Measurements from ENCODE around the gene ACOX2.

The ACOX2 gene

DNA sequence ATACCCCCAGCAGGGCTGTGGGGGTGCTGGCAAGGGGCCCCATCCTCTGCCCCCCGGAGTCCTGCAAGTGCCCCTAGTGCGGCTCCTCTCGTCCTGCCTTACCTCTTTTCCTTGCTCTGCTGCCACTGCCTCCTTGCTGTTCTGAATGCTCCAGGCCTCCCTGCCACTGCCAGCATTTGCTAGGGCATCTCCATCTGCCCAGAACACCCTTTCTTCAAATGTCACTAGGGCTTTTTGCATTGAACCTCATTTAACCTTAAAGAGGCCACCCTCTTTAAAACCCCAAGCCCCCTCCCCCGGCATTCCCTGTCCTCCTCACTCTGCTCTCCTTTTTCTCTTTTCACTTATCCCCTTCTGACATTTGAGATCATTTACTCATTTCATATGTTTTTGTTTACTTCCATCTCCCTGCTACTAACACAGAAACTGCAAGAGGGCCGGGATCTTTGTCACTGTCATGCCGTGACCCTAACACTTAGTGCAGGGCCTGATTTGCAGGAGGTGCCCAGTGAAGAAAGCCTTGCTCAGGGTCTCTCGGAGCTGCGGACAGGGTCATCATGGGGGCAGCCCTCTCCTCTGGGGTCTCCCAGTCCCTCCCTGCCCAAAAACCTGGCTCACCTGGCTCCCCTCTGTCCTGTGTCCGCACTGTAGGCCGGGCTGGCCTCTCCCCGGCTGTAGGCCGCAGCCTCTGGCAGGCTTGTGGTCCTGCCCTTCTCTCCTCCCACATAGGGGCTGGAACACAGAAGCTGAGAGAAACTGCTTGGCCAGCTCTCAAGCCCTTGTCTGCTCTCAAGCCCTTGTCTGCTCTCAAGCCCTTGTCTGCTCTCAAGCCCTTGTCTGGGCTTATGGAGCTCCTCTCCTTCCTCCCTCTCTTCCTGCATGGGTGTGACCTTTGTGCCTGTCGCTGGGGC, at the start of gene ACOX2:
TSS of gene ACOX2 (minus strand) at position 690 of the 911 bp plus-strand sequence. CDS start 2,084 bp downstream, outside the sequence.
- peak within 1 kb of the TSS; percentile 54 for H3K4me3 ChIP-seq (ENCODE audit: low read length)
- no peaks in the 10 kb centered on the region for H3K27me3 ChIP-seq (ENCODE audit: control insufficient read depth, insufficient read depth, low read length)
- peak within 1 kb of the TSS; percentile 83 for H3K27ac ChIP-seq (ENCODE audit: low read depth, low read length)
- no peaks in the 10 kb centered on the region for H3K36me3 ChIP-seq (ENCODE audit: control insufficient read depth, insufficient read depth, low read length)
- peaks cover 21% of the 10 kb centered on the region for H3K4me1 ChIP-seq (ENCODE audit: control insufficient read depth, insufficient read depth, low read length)
- peak within 1 kb of the TSS; percentile 16 for H3K9ac ChIP-seq (ENCODE audit: low read length)

DNA sequence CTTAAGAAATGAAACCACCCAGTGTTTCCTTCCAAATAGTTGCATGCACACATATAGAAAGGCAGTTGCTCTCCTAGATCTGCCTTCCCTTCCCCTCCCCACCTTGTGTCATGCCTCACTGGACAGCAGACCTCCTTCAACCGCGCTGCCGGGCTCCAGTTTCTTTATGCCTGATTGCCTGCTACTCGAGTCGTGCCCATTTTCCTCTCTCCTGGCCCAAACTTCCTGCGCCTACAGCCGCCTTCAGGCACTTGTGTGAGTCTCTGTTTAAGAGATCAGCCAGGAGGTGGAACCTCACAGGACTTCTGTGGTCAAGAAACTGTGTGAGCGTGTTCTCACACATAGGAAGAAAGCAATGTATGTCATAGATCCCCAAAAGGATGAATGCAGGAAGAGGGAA, 49.0 kb upstream of the ACOX2 start:
- H3K27me3 ChIP-seq (ENCODE audit: control insufficient read depth, insufficient read depth, low read length) = peaks cover 3% of the 10 kb centered on the region
- H3K4me3 ChIP-seq (ENCODE audit: low read length) = no peak overlapping the region
- no peak overlapping the region for H3K9ac ChIP-seq (ENCODE audit: low read length)
- no peak overlapping the region for H3K27ac ChIP-seq (ENCODE audit: low read depth, low read length)
- H3K4me1 ChIP-seq (ENCODE audit: control insufficient read depth, insufficient read depth, low read length) = no peaks in the 10 kb centered on the region
- H3K36me3 ChIP-seq (ENCODE audit: control insufficient read depth, insufficient read depth, low read length) = no peaks in the 10 kb centered on the region

DNA sequence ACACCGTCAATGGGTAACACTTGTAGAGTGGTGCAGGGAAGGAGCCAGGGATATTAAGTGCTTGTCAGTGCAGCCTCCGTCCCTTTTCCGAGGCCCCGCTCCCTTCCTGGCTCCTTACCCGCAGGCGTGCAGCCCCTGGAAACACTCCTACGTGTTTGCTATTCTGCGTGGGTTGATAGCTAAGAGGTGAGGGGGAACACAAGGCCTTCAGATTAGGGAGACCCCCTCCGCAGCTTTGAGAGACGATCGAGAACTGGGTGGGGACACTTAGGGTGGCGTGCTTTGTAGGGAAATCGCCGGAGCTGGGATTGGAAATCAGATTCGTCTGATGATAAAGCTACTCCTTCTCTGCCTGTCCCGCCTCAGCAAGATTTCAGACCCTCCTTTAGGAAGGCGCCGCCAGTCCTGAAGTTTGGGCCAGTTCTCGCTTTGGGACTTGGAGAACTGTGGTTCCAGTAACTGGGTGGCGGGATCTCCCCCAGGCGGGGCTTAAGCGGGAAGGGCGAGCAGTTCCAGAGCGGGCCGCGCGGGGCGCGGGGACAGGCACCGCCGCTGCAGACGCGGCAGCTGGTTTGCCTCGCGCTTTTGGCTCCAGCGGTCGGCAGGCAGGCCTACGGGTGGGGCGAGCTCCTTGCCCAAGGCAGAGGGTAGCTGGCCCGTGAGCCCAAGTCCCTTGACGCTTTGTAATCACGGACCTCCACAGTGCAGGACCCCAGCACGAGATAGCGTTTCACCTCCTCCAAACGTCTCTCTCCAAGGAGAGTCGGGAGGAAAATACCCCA, 48.2 kb upstream of the ACOX2 start:
- peak overlapping the region; percentile 71 for H3K27ac ChIP-seq (ENCODE audit: low read depth, low read length)

DNA sequence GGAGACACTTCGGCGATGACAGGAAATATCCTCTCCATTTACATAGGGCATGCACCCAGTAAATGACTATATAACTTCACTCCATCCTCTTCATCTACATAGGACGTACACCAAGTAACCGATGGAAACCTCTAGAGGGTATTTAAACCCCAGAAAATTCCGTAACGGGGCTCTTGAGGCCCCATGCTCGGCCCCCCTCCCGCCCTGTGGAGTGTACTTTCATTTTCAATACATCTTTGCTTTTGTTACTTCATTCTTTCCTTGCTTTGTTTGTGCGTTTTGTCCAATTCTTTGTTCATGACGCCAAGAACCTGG, 47.7 kb upstream of the ACOX2 start:
- peak overlapping the region; percentile 83 for H3K4me3 ChIP-seq (ENCODE audit: low read length)
- peak overlapping the region; percentile 24 for H3K9ac ChIP-seq (ENCODE audit: low read length)
- peaks cover 3% of the 10 kb centered on the region for H3K27me3 ChIP-seq (ENCODE audit: control insufficient read depth, insufficient read depth, low read length)
- H3K27ac ChIP-seq (ENCODE audit: low read depth, low read length) = peak overlapping the region; percentile 71
- no peaks in the 10 kb centered on the region for H3K36me3 ChIP-seq (ENCODE audit: control insufficient read depth, insufficient read depth, low read length)
- no peaks in the 10 kb centered on the region for H3K4me1 ChIP-seq (ENCODE audit: control insufficient read depth, insufficient read depth, low read length)

More for the DNA sequence above, 48.2 kb upstream of the ACOX2 start:
- Histone ChIP-seq H3K4me3 (ENCODE audit: low read length) (peak overlapping the region; percentile 83), H3K36me3 (ENCODE audit: control insufficient read depth, insufficient read depth, low read length) (no peaks in the 10 kb centered on the region), H3K4me1 (ENCODE audit: control insufficient read depth, insufficient read depth, low read length) (no peaks in the 10 kb centered on the region), H3K27me3 (ENCODE audit: control insufficient read depth, insufficient read depth, low read length) (peaks cover 3% of the 10 kb centered on the region), H3K9ac (ENCODE audit: low read length) (peak overlapping the region; percentile 24)

DNA sequence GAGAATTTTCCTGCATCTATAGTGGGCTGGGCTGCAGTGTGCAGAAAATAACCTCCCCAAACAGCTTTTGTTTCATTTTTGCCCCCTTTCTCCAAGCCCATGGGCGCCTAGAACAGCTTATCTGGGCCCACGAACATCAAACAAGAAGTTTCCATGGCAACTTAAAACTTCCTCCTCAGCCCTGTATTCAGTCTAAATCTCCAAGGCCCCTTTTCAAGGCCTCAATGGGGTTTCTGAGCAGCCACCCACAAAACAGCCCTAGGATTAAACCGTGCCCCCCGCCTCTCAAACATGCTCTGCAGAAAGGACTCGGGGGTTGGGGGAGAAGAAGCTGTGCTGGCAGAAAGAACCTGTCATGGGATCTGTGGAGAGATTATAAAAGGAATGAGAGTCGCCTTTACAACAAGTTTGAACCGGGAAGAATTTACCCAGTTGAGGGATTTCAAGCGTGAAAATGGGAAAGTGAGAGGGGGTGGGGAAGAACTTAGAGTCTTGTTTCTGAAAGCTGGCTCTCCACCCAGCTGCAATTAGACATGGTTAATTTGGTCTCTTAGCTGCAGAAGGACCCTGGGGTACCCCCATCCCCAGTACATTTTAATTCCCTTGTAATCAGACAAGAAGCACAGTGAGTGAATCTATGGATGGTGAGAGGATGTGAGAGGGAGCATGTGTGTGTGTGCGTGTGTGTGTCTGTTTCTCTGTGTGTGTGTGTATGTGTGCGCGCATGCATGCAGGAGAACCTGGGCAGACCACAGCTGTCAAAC, 44.5 kb upstream of the ACOX2 start:
- Histone ChIP-seq H3K36me3 (ENCODE audit: control insufficient read depth, insufficient read depth, low read length) (no peaks in the 10 kb centered on the region), H3K4me3 (ENCODE audit: low read length) (no peak overlapping the region), H3K27me3 (ENCODE audit: control insufficient read depth, insufficient read depth, low read length) (no peaks in the 10 kb centered on the region), H3K9ac (ENCODE audit: low read length) (no peak overlapping the region), H3K4me1 (ENCODE audit: control insufficient read depth, insufficient read depth, low read length) (peaks cover 3% of the 10 kb centered on the region), H3K27ac (ENCODE audit: low read depth, low read length) (no peak overlapping the region)

DNA sequence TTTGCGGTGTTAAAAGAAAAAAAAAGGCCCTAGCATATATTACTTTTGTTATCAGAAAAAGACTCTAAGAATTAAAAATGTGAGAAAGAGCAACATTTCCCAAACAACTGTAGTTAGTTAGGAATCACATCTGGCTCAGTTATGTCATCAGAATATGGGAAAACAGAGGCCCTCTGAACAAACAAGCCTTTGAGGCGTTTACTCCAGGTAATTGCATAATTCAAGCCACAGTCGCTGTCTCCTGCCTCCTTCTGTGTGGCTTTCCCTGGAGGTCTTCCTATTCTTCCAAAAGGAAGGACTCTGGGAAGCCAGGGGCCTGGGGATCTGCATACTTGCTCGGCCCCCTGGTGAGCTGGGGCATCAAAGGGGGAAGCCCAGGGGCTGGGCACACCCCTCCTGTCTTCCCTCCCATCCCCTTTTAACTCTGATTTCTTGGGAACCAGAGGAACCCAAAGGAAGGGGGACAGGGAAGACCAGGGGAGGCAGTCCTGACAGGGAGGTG, 43.9 kb upstream of the ACOX2 start:
- H3K4me3 ChIP-seq (ENCODE audit: low read length) = no peak overlapping the region
- peaks cover 3% of the 10 kb centered on the region for H3K4me1 ChIP-seq (ENCODE audit: control insufficient read depth, insufficient read depth, low read length)
- no peak overlapping the region for H3K27ac ChIP-seq (ENCODE audit: low read depth, low read length)
- no peak overlapping the region for H3K9ac ChIP-seq (ENCODE audit: low read length)
- no peaks in the 10 kb centered on the region for H3K36me3 ChIP-seq (ENCODE audit: control insufficient read depth, insufficient read depth, low read length)
- no peaks in the 10 kb centered on the region for H3K27me3 ChIP-seq (ENCODE audit: control insufficient read depth, insufficient read depth, low read length)

DNA sequence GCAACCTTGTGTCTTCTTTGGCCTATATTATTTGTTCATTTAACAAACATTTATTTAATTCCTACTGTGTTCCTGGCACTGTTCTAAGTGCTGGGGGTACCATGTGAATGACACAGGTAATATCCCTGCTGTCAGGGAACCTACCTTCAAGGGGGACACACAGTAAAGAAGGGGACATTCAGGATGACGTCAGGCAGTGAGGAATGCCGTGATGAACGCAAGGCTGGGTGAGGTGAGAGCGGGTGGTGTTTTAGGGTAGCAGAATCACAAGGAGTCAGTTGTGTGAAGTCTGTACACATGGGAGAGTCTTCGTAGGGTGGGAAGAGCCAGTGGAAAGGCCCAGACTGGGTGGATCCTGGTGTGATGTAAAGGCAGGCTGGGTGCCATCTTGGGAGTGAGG, 41.9 kb upstream of the ACOX2 start:
- Histone ChIP-seq H3K27me3 (ENCODE audit: control insufficient read depth, insufficient read depth, low read length) (no peaks in the 10 kb centered on the region), H3K9ac (ENCODE audit: low read length) (no peak overlapping the region), H3K4me3 (ENCODE audit: low read length) (no peak overlapping the region), H3K36me3 (ENCODE audit: control insufficient read depth, insufficient read depth, low read length) (no peaks in the 10 kb centered on the region), H3K4me1 (ENCODE audit: control insufficient read depth, insufficient read depth, low read length) (peaks cover 3% of the 10 kb centered on the region), H3K27ac (ENCODE audit: low read depth, low read length) (no peak overlapping the region)

DNA sequence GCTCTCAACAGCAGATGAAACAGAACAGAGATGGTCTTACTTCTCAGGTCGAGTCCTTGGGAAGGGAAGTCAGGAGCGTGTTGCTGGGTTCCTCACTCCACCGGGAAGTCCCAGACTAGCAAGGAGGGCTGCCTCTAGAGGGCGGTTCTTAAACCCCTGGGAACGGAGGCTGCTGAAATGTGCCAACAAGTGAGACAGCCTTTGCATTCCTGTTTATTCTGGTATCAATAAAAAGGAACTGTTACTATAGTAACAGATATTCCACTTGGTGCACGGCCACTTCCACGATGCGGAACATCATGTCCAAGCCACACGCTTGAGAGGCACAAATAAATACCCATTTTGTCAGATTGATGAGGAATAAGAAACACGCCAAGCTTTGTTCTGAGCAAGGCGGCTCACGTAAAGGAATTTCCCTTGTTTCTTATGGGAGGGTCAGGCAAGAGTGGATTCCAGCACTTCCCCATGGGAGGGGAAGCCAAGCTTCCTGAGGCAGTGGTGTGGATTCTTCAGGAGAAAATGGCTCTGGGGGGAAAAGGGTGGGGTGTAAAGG, 40.4 kb upstream of the ACOX2 start, which contains the start of gene FAM107A:
TSS of gene FAM107A (minus strand) at position 123 of the 553 bp plus-strand sequence. CDS start 7,531 bp downstream, outside the sequence.
- Histone ChIP-seq H3K27ac (ENCODE audit: low read depth, low read length) (peak within 1 kb of the TSS; percentile 8), H3K4me3 (ENCODE audit: low read length) (peak within 1 kb of the TSS; percentile 23), H3K9ac (ENCODE audit: low read length) (no peak within 1 kb of the TSS), H3K27me3 (ENCODE audit: control insufficient read depth, insufficient read depth, low read length) (no peaks in the 10 kb centered on the region), H3K4me1 (ENCODE audit: control insufficient read depth, insufficient read depth, low read length) (peaks cover 3% of the 10 kb centered on the region), H3K36me3 (ENCODE audit: control insufficient read depth, insufficient read depth, low read length) (no peaks in the 10 kb centered on the region)

DNA sequence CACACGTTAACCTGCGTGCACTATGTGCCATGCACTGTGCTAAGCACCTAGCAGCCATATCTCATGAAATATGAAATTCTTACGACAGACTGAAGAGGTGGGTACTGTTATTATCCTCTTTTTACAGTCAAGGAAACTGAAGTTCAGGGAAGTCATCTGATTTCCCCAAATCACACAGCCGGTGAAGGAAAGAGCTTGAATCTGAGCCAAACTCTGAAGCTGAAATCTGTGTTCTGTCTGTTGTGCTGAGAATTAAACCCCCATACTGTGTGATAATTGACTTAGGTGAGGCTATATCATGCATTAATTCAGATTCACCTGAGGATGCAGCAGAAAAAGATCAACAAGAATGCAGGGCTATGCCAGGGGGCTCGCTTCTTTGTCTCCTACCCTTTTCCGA, 39.7 kb upstream of the ACOX2 start:
- Histone ChIP-seq H3K27me3 (ENCODE audit: control insufficient read depth, insufficient read depth, low read length) (no peaks in the 10 kb centered on the region), H3K9ac (ENCODE audit: low read length) (no peak overlapping the region), H3K27ac (ENCODE audit: low read depth, low read length) (peak overlapping the region; percentile 8), H3K36me3 (ENCODE audit: control insufficient read depth, insufficient read depth, low read length) (no peaks in the 10 kb centered on the region), H3K4me1 (ENCODE audit: control insufficient read depth, insufficient read depth, low read length) (peaks cover 3% of the 10 kb centered on the region), H3K4me3 (ENCODE audit: low read length) (peak overlapping the region; percentile 23)

DNA sequence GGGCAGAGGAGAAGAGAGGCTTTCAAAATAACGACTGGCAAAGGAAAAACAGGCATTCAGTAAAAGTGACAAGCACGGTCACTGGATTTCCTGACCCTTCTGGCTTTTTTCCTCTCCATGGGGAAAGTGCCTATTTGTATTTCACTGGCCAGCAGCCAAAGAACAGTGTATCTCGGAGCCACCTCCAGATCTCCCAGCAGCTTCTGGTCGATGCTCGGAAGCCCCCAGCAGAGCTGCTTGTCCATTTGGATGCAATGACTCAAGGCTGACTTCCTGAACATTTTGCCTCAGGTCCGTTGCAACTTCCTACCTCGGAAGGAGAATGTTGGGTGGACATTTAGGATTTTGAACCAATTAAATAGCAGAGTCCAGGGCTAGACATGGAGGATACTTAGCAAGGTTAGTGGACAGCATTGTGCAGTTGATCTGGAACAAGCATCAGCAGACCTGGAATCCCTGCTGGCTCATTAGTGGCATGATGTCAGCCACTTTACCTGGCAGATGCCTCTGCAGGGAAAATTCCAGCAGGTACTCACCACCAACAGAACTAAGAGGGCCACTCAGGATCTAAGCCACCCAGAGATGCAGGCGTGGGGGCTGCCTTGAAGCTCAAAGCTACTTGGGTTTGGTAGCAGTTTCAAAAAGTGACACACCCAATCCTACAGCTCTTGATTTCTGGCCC, 39.1 kb upstream of the ACOX2 start:
- H3K36me3 ChIP-seq (ENCODE audit: control insufficient read depth, insufficient read depth, low read length) = no peaks in the 10 kb centered on the region
- peaks cover 3% of the 10 kb centered on the region for H3K4me1 ChIP-seq (ENCODE audit: control insufficient read depth, insufficient read depth, low read length)
- H3K4me3 ChIP-seq (ENCODE audit: low read length) = no peak overlapping the region

DNA sequence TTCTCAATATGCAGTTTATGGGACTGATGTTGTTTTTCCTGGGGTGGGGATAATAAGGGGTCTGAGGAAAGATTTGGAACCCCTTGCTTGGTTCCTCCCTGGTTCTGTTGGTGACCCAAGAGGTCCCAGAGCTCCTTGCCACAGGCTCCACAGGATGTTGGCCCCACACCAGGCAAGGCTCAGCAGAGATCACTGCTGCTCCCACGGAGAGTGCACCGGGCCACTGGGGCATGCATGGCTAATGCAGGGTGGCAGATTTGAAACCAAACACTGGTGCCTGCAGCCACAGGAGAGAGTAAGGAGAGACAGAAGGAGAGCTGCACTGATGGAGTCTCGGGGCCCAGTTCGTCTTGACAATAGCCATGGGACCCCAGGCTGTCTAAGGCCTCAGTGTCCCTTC, 37.7 kb upstream of the ACOX2 start:
- H3K36me3 ChIP-seq (ENCODE audit: control insufficient read depth, insufficient read depth, low read length) = no peaks in the 10 kb centered on the region
- H3K9ac ChIP-seq (ENCODE audit: low read length) = no peak overlapping the region
- peaks cover 3% of the 10 kb centered on the region for H3K4me1 ChIP-seq (ENCODE audit: control insufficient read depth, insufficient read depth, low read length)
- H3K27ac ChIP-seq (ENCODE audit: low read depth, low read length) = no peak overlapping the region
- H3K4me3 ChIP-seq (ENCODE audit: low read length) = no peak overlapping the region
- H3K27me3 ChIP-seq (ENCODE audit: control insufficient read depth, insufficient read depth, low read length) = no peaks in the 10 kb centered on the region

More for the DNA sequence above, 39.1 kb upstream of the ACOX2 start:
- Histone ChIP-seq H3K27ac (ENCODE audit: low read depth, low read length) (peak overlapping the region; percentile 8), H3K9ac (ENCODE audit: low read length) (no peak overlapping the region), H3K27me3 (ENCODE audit: control insufficient read depth, insufficient read depth, low read length) (no peaks in the 10 kb centered on the region)
